NCI-H146 treated with DMSO at 0.1 percent for 48 hours (cell line): Measurements from ENCODE around the gene FBLN5.
"Not testable (repeated sequence)": the region's sequence is repeated elsewhere in the genome, so short reads cannot be mapped to it uniquely, and the experiment has no call there.

Source experiments
- DNase-seq: peaks from one replicate; lab custom pipeline; 2025; ENCODE audit not compliant: unreplicated experiment; lab: John Stamatoyannopoulos, UW

The FBLN5 gene

GRCh38 chr14:91910196-91910595 is 37.3 kb downstream of the FBLN5 start:
- DNase-seq: no peak

GRCh38 chr14:91906374-91906773 is 41.1 kb downstream of the FBLN5 start:
- no peak for DNase-seq

GRCh38 chr14:91904956-91905645 is 42.4 kb downstream of the FBLN5 start:
- DNase-seq: no peak

- no peak for DNase-seq
Measured at GRCh38 chr14:91904483-91904882, 43.0 kb downstream of the FBLN5 start.

GRCh38 chr14:91903070-91903469 is 44.4 kb downstream of the FBLN5 start:
- DNase-seq: no peak

- no peak for DNase-seq
Measured at GRCh38 chr14:91902336-91902735, 45.2 kb downstream of the FBLN5 start.

- DNase-seq: no peak
Measured at GRCh38 chr14:91901449-91902226, 45.9 kb downstream of the FBLN5 start.

- no peak for DNase-seq
Measured at GRCh38 chr14:91899806-91900205, 47.7 kb downstream of the FBLN5 start.

- no peak for DNase-seq
Measured at GRCh38 chr14:91899213-91899612, 48.3 kb downstream of the FBLN5 start.

- no peak for DNase-seq
Measured at GRCh38 chr14:91898372-91898771, 49.1 kb downstream of the FBLN5 start.

- DNase-seq: not testable (repeated sequence)
Measured at GRCh38 chr14:91897716-91898115, 49.8 kb downstream of the FBLN5 start.

GRCh38 chr14:91897106-91897701 is 50.3 kb downstream of the FBLN5 start:
- no peak for DNase-seq

- no peak for DNase-seq
Measured at GRCh38 chr14:91896419-91896818, 51.1 kb downstream of the FBLN5 start.

- DNase-seq: no peak
Measured at GRCh38 chr14:91893669-91894068, 53.8 kb downstream of the FBLN5 start.

- peak; percentile 0 for DNase-seq
Measured at GRCh38 chr14:91893007-91893406, 54.5 kb downstream of the FBLN5 start.

- no peak for DNase-seq
Measured at GRCh38 chr14:91891721-91892220, 55.7 kb downstream of the FBLN5 start.

- DNase-seq: no peak
Measured at GRCh38 chr14:91891101-91891500, 56.4 kb downstream of the FBLN5 start.

GRCh38 chr14:91890291-91890749 is 57.2 kb downstream of the FBLN5 start:
- DNase-seq: no peak

- DNase-seq: no peak
Measured at GRCh38 chr14:91889477-91890211, 57.9 kb downstream of the FBLN5 start.

- DNase-seq: no peak
Measured at GRCh38 chr14:91888641-91889476, 58.6 kb downstream of the FBLN5 start.
